ENCODE measurements around the gene UBASH3B.

UBASH3B gene

DNA sequence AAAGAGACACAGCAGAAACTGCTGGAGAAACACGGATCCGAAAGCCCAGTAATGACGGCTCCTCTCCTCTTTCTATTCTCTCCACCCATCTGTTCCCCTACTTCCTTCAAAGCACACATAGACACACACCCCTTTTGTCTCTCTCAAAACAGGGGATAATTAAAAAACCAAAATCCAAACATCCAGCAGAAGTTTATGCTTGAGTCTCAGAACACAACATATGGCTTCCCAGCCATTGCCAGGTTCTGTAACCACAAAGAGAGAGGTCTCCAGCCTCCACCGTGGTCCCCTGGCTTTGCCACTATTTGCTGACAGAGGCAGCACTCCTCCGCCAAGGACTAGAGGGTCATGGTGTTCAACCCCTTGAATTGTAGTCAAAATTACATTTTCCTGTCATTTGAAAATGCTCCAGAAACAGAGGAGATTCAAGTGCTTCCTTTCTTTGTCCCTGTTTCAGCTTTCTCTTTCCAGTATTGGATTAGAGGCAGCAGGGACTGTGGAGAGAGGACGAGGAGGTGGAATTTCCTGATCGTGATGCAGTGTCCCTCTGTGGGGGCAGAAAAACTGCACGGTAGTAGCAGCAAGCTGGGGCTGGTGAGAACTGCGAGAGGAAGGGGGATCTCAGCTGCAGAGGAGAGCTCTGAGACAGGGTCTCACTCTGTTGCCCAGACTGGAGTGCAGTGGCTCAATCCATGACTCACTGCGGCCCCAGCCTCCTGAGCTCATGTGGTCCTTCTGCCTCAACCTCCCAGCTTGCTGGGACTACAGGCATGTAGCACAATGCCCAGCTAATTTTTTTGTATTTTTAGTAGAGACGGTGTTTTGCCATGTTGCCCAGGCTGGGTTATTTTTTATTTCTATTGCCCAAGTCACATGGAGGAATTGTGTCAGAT is 60.3 kb downstream of the UBASH3B start:
- TF ChIP-seq POLR2A (IDR thresholded peaks at IDR 0.05; ENCODE audit: extremely low read depth, insufficient read length) (no peak), MYC (IDR thresholded peaks at IDR 0.05; ENCODE audit: low read depth, low read length) (no peak)
- TF ChIP-seq, protein P1, sequence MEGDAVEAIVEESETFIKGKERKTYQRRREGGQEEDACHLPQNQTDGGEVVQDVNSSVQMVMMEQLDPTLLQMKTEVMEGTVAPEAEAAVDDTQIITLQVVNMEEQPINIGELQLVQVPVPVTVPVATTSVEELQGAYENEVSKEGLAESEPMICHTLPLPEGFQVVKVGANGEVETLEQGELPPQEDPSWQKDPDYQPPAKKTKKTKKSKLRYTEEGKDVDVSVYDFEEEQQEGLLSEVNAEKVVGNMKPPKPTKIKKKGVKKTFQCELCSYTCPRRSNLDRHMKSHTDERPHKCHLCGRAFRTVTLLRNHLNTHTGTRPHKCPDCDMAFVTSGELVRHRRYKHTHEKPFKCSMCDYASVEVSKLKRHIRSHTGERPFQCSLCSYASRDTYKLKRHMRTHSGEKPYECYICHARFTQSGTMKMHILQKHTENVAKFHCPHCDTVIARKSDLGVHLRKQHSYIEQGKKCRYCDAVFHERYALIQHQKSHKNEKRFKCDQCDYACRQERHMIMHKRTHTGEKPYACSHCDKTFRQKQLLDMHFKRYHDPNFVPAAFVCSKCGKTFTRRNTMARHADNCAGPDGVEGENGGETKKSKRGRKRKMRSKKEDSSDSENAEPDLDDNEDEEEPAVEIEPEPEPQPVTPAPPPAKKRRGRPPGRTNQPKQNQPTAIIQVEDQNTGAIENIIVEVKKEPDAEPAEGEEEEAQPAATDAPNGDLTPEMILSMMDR (IDR thresholded peaks at IDR 0.05; ENCODE audit: low read depth, low read length): no peak
- TF ChIP-seq, protein P2, sequence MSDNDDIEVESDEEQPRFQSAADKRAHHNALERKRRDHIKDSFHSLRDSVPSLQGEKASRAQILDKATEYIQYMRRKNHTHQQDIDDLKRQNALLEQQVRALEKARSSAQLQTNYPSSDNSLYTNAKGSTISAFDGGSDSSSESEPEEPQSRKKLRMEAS (IDR thresholded peaks at IDR 0.05; ENCODE audit: low read depth, low read length): no peak
- no peak for DNase-seq (ENCODE audit: low read depth)
- H3K4me3 ChIP-seq (ENCODE audit: low read depth, low read length): no peak overlapping the region

DNA sequence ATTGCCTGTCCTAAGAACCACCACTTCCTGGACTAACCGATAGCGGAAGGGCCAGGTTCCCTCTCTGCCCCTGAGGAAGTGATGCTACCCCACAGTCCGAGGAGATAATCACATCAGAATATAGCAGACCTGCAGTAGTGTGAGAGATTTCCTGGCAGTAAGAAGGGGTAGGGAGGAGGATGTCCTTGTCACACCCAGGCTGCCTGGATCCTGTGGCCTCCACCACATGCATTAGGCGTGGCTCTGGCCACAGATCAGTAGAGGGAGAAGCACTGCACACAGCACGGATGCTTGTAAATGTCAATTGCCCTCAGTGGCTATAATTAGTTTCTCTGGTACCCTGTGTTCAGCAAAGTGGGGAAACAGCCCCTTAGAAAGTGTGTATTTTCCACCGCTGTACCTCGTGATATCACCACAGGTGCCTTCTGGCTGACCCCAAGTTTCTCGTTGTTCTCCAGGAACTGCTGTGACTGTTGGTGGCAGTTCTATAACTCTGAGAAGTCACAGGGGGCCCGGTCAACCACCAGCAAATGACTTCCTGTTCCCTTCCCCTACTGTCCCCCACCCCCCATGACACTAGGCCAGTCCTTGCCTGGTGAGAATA is 61.8 kb downstream of the UBASH3B start:
- peak; percentile 95 for DNase-seq (ENCODE audit: low read depth)
- TF ChIP-seq POLR2A (IDR thresholded peaks at IDR 0.05; ENCODE audit: extremely low read depth, insufficient read length): peak; percentile 23
- TF ChIP-seq, protein P1 (IDR thresholded peaks at IDR 0.05; ENCODE audit: low read depth, low read length): no peak
- peak; percentile 84 for TF ChIP-seq MYC (IDR thresholded peaks at IDR 0.05; ENCODE audit: low read depth, low read length)
- TF ChIP-seq, protein P2 (IDR thresholded peaks at IDR 0.05; ENCODE audit: low read depth, low read length): peak; percentile 79
- H3K4me3 ChIP-seq (ENCODE audit: low read depth, low read length): peak overlapping the region; percentile 3

DNA sequence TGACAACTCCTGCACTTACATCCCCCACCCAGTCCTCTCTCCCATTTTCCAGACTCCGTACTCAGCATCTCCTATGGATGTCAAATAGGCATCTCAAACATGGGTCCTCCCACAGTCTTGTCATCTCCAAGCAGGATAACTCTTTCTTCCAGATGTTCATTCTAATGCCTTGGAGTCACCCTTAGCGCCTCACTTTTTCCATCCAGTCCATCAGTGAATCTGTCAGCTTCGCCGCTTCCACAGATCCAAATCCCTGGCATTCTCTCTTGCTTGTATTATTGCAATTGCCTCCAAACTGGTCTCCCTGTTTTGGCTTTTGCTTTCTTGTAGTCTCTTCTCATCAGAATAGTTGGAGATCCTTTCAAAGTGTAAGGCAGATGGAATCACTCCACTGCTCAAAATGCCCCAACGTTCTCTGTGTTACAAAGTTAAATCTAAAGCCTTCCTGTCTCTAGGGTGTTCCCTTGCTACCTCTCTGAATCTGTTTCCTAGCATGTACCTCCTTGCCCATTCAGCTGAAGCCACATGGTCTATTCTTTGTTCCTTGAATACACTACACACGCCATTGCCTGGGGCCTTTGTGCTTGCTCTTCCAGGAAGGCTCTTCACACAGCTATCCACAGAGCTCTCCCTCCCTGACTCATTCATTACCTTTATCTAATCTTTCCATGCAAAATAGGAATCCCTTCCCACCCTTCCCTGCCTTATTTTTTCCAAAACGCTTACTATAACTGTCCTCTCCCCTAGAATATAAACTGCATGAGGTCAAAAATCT is 64.8 kb downstream of the UBASH3B start:
- no peak overlapping the region for H3K4me3 ChIP-seq (ENCODE audit: low read depth, low read length)
- DNase-seq (ENCODE audit: low read depth): no peak
- TF ChIP-seq POLR2A (IDR thresholded peaks at IDR 0.05; ENCODE audit: extremely low read depth, insufficient read length) (no peak), MYC (IDR thresholded peaks at IDR 0.05; ENCODE audit: low read depth, low read length) (no peak)
- TF ChIP-seq, protein P2 (IDR thresholded peaks at IDR 0.05; ENCODE audit: low read depth, low read length): no peak
- TF ChIP-seq, protein P1 (IDR thresholded peaks at IDR 0.05; ENCODE audit: low read depth, low read length): no peak

DNA sequence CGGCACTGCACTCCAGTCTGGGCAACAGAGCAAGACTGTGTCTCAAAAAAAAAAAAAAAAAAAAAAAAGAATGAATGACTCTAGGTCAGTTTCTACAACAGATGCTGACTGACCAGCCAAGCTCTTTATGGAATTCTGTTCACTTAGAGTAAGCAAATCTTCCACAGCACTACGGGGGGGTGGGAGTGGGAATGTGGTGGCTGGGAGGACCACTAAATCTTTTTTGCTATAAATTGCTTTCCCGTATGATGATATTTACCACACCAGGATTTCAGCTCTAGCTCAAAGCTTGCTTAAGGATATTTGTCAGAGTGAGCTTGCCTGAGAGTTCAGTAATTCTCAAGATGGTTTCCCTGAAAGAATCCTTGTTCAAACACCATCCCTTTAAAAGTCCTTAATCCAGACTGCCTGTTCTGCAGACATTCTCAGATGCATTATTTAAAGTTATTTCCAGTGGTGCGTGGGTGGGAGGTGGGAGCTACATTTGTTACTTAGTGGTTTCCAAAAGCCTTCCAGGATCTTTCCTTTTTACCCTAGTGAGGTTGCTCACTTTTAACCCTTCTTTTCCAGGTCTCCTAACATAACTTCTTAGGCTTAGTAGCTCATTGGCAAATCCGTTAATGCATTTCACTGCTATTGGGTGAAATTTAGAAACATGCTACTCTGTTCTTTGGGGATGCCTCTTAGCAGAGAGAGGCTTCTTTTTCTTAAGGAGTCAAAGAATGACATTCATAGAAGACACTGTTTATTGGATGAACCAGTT is 65.9 kb downstream of the UBASH3B start:
- H3K4me3 ChIP-seq (ENCODE audit: low read depth, low read length): no peak overlapping the region
- DNase-seq (ENCODE audit: low read depth): no peak
- no peak for TF ChIP-seq POLR2A (IDR thresholded peaks at IDR 0.05; ENCODE audit: extremely low read depth, insufficient read length)
- TF ChIP-seq, protein P1 (IDR thresholded peaks at IDR 0.05; ENCODE audit: low read depth, low read length): no peak
- TF ChIP-seq, protein P2 (IDR thresholded peaks at IDR 0.05; ENCODE audit: low read depth, low read length): no peak
- TF ChIP-seq MYC (IDR thresholded peaks at IDR 0.05; ENCODE audit: low read depth, low read length): no peak

DNA sequence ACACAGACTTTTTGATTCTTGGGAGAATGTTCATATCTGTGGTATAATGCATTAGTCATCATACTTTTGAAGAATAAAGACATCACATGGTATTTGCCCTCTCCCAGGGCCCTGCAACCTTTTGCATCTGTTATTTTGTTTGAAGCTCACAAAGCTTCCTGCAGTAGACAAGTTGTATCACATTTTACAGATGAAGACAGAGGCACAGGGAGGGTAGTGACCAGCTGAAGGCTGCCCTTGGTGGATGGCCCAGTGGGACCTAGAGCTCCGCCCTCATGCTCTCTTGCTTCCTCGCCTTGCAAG is 66.4 kb downstream of the UBASH3B start:
- TF ChIP-seq, protein P2 (IDR thresholded peaks at IDR 0.05; ENCODE audit: low read depth, low read length): peak; percentile 56; the same call in 1 of the 2 replicates
- no peak for TF ChIP-seq MYC (IDR thresholded peaks at IDR 0.05; ENCODE audit: low read depth, low read length)
- TF ChIP-seq, protein P1 (IDR thresholded peaks at IDR 0.05; ENCODE audit: low read depth, low read length): no peak
- no peak overlapping the region for H3K4me3 ChIP-seq (ENCODE audit: low read depth, low read length)
- peak; percentile 65 for DNase-seq (ENCODE audit: low read depth)
